K562 (cell line): Measurements from ENCODE around the gene CSNK1G2. TPM values are rescaled to one million over a fixed set of nuclear protein-coding genes. Genes with fewer than 3 reads are reported as not detected.

Experiments used
- FOXJ2 ChIP-seq: fragments of 200-800 bp; sonication (Bioruptor generic); IDR thresholded peaks from 2 replicates; pipeline ENCODE4 v1.6.1; 2016; ENCODE audit warnings: missing genetic modification characterization, missing compliant biosample characterization
- GABPA ChIP-seq: fragments of 200-800 bp; sonication (Bioruptor generic); conservative IDR thresholded peaks from 2 replicates; pipeline ENCODE4 v1.6.1; 2016; ENCODE audit warnings: low read depth, missing genetic modification characterization, missing compliant biosample characterization
- KDM2B ChIP-seq: fragments of 250-450 bp; sonication (Bioruptor Pico); IDR thresholded peaks from 2 replicates; pipeline ENCODE4 v1.8.0; 2021; ENCODE audit warnings: mild to moderate bottlenecking, moderate library complexity
- KDM5B ChIP-seq: fragments of 200-600 bp; sonication (generic); IDR thresholded peaks from 2 replicates; pipeline ENCODE4 v1.6.1; 2012; ENCODE audit warnings: low read depth, mild to moderate bottlenecking, moderate library complexity, low read length, control low read depth, inconsistent platforms; ENCODE audit not compliant: insufficient replicate concordance
- L3MBTL2 ChIP-seq: fragments of 450-650 bp; IDR thresholded peaks from 2 replicates; pipeline ENCODE4 v1.6.1; 2016; ENCODE audit warnings: mild to moderate bottlenecking, moderate library complexity
- MAZ ChIP-seq, 2 experiments: fragments of 450-650 bp in 1 of 2; sonication (generic) in 1 of 2; formaldehyde crosslinking; IDR thresholded peaks in 1 of 2; conservative IDR thresholded peaks in 1 of 2; 2 replicates each; pipeline versions ENCODE4 v1.4.0 to v1.5.0; 2020; ENCODE audit warnings: mild to moderate bottlenecking in 1 of 2, missing genetic modification reagents in 1 of 2
- MED1 ChIP-seq: sonication (generic); formaldehyde crosslinking; IDR thresholded peaks from 2 replicates; pipeline ENCODE4 v1.8.1; 2023; ENCODE audit warnings: missing genetic modification reagents, borderline replicate concordance
- PPARD ChIP-seq: fragments of 250-450 bp; sonication (Bioruptor Pico); IDR thresholded peaks from 2 replicates; pipeline ENCODE4 v1.8.0; 2022; ENCODE audit warnings: inconsistent platforms, mild to moderate bottlenecking, moderate library complexity
- RBBP5 ChIP-seq: fragments of 200-600 bp; sonication (generic); IDR thresholded peaks from 2 replicates; pipeline ENCODE4 v1.6.1; 2012; ENCODE audit warnings: borderline replicate concordance, mild to moderate bottlenecking, low read length, control low read depth, inconsistent platforms; ENCODE audit not compliant: insufficient read depth, poor library complexity, severe bottlenecking
- SMARCB1 ChIP-seq: IDR thresholded peaks from 2 replicates; pipeline ENCODE4 v1.6.1; 2011; ENCODE audit warnings: improper control_type of control experiment, low read depth; ENCODE audit not compliant: insufficient read length
- SRF ChIP-seq, 2 experiments: fragments of 250-450, 450-650 bp in 1 of 2; sonication (Bioruptor Pico) in 1 of 2; sonication (generic) in 1 of 2; formaldehyde crosslinking; IDR thresholded peaks; 2 replicates each; pipeline versions ENCODE4 v1.5.0 to v1.5.1; 2020 to 2022; ENCODE audit warnings: mild to moderate bottlenecking in 1 of 2, missing genetic modification reagents in 1 of 2
- ZNF316 ChIP-seq: fragments of 450-650 bp; IDR thresholded peaks from 2 replicates; pipeline ENCODE4 v1.6.1; 2016
- polyA plus RNA-seq, 8 experiments: library from polyadenylated mRNA; depleted of rRNA in 4 of 8; stranded (reverse) in 5 of 8; unstranded in 3 of 8; fragments of >200 nt; fragmentation: Nextera tagmentation in 2 of 8; fragmentation: Illumina TruSeq in 1 of 8; extraction: Ambion mirVana in 2 of 8; extraction: Trizol in 1 of 8; gene quantifications; 2 replicates each; pipeline versions ENCODE4 v1.2.1 to v1.2.3, GENCODE V29; 2011 to 2014; ENCODE audit warnings: inconsistent platforms in 1 of 8, missing spikeins in 1 of 8
- total RNA-seq, 7 experiments: library from RNA; depleted of rRNA in 6 of 7; stranded (reverse); fragments of >200 nt in 6 of 7; fragmentation: Illumina TruSeq in 2 of 7; extraction: Trizol in 2 of 7; gene quantifications; 2 replicates each; pipeline versions ENCODE4 v1.2.1 to v1.2.3, GENCODE V29; 2011 to 2021; ENCODE audit warnings: low replicate concordance in 1 of 7
- TF ChIP-seq, protein P1 (sequence below), 2 experiments: fragments of 450-650 bp; conservative IDR thresholded peaks; 2 replicates each; pipeline ENCODE4 v1.6.1; 2017; ENCODE audit warnings: mild to moderate bottlenecking in 2 of 2, moderate library complexity in 2 of 2
- TF ChIP-seq, protein P2 (sequence below), 2 experiments: fragments of 450-650 bp; IDR thresholded peaks; 2 replicates each; pipeline ENCODE4 v1.6.1; 2016; ENCODE audit warnings: mild to moderate bottlenecking in 2 of 2, borderline replicate concordance in 1 of 2, low read depth in 1 of 2, moderate library complexity in 1 of 2
- TF ChIP-seq, protein P3 (sequence below): sonication (generic); formaldehyde crosslinking; IDR thresholded peaks from 2 replicates; pipeline ENCODE4 v1.8.0; 2022; ENCODE audit warnings: mild to moderate bottlenecking, missing genetic modification reagents

CSNK1G2 gene
- total and polyA plus RNA-seq, 9 of the 15 experiments (the other 6 are each of a cell fraction or from before 2014, with no cell fraction given): 0.48 to 119 (median 49.5) TPM

DNA sequence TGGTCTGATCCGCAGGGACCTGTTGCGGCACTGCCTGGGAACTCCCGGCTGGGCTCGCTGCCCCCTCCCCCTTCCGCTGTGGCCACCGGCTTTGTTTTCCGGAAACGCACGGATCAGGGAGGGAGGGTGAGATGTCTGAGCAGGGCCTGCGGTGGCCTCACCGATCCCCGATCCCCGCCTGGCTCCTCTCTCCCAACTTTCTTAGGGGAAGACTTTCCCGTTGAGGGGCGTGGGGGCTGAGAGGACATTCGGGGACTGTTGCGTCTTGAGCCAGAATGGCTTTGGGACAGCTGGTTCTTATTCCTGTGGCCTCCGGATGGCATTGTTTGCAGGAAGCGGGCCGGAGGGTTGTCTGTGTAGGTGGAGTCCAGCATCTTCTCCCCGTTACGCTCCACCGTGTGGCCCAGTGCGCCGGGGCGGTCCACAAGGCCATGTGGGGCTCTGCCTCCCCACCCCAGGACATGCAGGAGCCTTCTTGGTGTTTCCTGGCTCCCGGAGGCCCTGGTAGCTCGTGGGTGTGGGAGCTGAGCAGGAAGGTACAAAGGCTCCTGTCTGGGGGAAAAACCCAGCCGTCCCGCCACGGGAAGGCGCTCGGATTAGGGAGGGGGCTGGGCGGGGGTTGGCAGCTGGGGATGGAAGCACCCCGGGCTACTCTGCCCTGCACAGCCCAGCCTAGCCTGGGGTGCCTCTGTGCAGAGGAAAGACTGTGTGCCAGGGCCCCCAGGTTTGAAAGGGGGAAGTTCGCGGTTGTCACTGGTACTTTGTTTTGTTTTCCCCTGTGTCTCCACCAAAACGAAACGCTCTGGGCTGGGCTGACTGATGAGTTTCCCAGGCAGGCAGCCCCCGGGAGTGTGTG, 1.3 kb downstream of the CSNK1G2 start (continued):
- TF ChIP-seq, protein P1, sequence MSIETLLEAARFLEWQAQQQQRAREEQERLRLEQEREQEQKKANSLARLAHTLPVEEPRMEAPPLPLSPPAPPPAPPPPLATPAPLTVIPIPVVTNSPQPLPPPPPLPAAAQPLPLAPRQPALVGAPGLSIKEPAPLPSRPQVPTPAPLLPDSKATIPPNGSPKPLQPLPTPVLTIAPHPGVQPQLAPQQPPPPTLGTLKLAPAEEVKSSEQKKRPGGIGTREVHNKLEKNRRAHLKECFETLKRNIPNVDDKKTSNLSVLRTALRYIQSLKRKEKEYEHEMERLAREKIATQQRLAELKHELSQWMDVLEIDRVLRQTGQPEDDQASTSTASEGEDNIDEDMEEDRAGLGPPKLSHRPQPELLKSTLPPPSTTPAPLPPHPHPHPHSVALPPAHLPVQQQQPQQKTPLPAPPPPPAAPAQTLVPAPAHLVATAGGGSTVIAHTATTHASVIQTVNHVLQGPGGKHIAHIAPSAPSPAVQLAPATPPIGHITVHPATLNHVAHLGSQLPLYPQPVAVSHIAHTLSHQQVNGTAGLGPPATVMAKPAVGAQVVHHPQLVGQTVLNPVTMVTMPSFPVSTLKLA (conservative IDR thresholded peaks at IDR 0.05): peak; percentile 67 to 76
- TF ChIP-seq PPARD (CRISPR knock-in tag): no peak
- no peak for TF ChIP-seq MED1 (CRISPR knock-in tag)
- TF ChIP-seq RBBP5: peak; percentile 62
- TF ChIP-seq KDM5B: peak; percentile 59
- TF ChIP-seq L3MBTL2: 0 out of 2 replicates have a peak, but pooled peaks have one; percentile 13
- TF ChIP-seq FOXJ2: no peak
- peak; percentile 60 to 62 for TF ChIP-seq MAZ (CRISPR knock-in tag; conservative IDR thresholded peaks at IDR 0.05 in 1 of 2, IDR thresholded peaks at IDR 0.05 in 1 of 2)
- no peak for TF ChIP-seq KDM2B (CRISPR knock-in tag)
- TF ChIP-seq SRF (CRISPR knock-in tag; IDR thresholded peaks at IDR 0.05): peak in 1 of 2 experiments; percentile 76; a peak in 1 of 4 replicates
- TF ChIP-seq, protein P2, sequence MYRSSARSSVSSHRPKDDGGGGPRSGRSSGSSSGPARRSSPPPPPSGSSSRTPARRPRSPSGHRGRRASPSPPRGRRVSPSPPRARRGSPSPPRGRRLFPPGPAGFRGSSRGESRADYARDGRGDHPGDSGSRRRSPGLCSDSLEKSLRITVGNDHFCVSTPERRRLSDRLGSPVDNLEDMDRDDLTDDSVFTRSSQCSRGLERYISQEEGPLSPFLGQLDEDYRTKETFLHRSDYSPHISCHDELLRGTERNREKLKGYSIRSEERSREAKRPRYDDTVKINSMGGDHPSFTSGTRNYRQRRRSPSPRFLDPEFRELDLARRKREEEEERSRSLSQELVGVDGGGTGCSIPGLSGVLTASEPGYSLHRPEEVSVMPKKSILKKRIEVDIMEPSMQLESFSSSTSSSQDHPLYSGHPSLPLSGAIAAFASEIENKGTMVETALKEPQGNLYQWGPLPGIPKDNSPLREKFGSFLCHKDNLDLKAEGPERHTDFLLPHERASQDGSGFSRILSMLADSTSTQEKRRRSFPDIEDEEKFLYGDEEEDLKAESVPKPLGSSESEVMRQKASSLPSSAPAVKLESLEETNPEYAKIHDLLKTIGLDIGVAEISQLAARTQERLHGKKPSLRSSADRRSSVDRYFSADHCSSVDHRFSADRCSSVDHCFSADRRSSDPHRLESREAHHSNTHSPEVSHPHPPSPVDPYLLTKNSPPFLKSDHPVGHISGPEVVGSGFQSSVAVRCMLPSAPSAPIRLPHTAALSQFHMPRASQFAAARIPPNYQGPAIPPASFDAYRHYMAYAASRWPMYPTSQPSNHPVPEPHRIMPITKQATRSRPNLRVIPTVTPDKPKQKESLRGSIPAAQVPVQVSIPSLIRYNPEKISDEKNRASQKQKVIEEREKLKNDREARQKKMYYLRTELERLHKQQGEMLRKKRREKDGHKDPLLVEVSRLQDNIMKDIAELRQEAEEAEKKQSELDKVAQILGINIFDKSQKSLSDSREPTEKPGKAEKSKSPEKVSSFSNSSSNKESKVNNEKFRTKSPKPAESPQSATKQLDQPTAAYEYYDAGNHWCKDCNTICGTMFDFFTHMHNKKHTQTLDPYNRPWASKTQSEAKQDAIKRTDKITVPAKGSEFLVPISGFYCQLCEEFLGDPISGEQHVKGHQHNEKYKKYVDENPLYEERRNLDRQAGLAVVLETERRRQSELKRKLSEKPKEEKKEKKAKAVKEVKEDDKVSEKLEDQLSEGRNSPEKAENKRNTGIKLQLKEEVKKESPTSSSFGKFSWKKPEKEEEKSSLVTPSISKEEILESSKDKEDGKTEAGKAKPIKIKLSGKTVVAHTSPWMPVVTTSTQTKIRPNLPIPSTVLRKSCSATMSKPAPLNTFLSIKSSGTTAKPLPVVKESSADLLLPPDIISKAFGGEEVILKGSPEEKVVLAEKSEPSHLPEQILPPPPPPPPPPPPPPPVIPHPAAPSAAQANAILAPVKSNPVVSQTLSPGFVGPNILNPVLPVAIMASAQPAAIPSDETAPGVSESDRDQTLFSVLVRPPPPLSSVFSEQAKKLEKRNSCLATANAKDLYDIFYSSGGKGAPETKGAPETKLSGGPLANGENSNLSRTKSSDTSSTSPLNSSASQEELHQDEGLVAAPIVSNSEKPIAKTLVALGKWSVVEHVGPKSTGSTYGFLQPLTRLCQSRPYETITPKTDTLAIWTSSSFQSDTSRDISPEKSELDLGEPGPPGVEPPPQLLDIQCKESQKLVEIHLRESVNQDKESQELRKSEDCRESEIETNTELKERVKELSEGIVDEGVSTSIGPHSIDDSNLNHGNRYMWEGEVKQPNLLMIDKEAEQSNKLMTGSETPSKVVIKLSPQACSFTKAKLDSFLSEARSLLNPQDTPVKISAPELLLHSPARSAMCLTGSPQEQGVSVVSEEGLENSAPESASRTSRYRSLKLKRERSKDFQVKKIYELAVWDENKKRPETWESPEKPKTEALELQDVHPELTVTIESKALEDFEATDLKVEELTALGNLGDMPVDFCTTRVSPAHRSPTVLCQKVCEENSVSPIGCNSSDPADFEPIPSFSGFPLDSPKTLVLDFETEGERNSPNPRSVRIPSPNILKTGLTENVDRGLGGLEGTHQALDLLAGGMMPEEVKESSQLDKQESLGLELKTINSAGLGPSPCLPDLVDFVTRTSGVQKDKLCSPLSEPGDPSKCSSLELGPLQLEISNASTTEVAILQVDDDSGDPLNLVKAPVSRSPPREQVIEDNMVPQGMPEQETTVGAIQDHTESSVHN (IDR thresholded peaks at IDR 0.05; ENCODE audit: borderline replicate concordance in 1 of 2, low read depth in 1 of 2): no peak
- TF ChIP-seq SMARCB1: no peak
- TF ChIP-seq ZNF316: no peak
- TF ChIP-seq, protein P3, sequence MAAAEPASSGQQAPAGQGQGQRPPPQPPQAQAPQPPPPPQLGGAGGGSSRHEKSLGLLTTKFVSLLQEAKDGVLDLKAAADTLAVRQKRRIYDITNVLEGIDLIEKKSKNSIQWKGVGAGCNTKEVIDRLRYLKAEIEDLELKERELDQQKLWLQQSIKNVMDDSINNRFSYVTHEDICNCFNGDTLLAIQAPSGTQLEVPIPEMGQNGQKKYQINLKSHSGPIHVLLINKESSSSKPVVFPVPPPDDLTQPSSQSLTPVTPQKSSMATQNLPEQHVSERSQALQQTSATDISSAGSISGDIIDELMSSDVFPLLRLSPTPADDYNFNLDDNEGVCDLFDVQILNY (CRISPR knock-in tag): no peak
- peak; percentile 79 for TF ChIP-seq GABPA (tag)
